ENCODE data around the gene DNAJC4.

Gene DNAJC4

DNA sequence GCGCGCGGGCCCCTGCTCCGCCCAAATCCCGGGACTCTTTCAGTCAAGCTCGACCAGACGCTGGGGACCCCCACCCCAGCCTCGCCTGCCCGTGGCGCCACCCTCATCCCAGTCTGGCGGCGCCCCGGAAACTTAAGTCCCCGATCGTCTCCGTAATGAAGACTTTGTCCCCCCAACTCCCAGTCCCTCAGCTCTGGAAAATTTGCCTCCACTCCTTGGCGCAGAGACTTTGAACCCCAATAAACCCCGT is 21.3 kb downstream of the DNAJC4 start:
- Histone ChIP-seq H3K79me2 (no peaks in the 10 kb centered on the region), H2AFZ (no peak overlapping the region), H3K9ac (no peak overlapping the region), H3K9me3 (ENCODE audit: control insufficient read depth, low read length) (no peaks in the 10 kb centered on the region), H3K4me2 (ENCODE audit: low read length) (peak overlapping the region; percentile 89), H3K4me3 (ENCODE audit: low read depth, low read length) (peak overlapping the region; percentile 59), H3K27ac (peak overlapping the region; percentile 9), H3K27me3 (ENCODE audit: control insufficient read depth, insufficient read depth, low read length) (no peaks in the 10 kb centered on the region), H3K36me3 (ENCODE audit: control insufficient read depth, insufficient read depth, low read length) (no peaks in the 10 kb centered on the region), H3K4me1 (peaks cover 23% of the 10 kb centered on the region)
- TF ChIP-seq, protein P1, sequence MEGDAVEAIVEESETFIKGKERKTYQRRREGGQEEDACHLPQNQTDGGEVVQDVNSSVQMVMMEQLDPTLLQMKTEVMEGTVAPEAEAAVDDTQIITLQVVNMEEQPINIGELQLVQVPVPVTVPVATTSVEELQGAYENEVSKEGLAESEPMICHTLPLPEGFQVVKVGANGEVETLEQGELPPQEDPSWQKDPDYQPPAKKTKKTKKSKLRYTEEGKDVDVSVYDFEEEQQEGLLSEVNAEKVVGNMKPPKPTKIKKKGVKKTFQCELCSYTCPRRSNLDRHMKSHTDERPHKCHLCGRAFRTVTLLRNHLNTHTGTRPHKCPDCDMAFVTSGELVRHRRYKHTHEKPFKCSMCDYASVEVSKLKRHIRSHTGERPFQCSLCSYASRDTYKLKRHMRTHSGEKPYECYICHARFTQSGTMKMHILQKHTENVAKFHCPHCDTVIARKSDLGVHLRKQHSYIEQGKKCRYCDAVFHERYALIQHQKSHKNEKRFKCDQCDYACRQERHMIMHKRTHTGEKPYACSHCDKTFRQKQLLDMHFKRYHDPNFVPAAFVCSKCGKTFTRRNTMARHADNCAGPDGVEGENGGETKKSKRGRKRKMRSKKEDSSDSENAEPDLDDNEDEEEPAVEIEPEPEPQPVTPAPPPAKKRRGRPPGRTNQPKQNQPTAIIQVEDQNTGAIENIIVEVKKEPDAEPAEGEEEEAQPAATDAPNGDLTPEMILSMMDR (IDR thresholded peaks at IDR 0.05), result no peak

DNA sequence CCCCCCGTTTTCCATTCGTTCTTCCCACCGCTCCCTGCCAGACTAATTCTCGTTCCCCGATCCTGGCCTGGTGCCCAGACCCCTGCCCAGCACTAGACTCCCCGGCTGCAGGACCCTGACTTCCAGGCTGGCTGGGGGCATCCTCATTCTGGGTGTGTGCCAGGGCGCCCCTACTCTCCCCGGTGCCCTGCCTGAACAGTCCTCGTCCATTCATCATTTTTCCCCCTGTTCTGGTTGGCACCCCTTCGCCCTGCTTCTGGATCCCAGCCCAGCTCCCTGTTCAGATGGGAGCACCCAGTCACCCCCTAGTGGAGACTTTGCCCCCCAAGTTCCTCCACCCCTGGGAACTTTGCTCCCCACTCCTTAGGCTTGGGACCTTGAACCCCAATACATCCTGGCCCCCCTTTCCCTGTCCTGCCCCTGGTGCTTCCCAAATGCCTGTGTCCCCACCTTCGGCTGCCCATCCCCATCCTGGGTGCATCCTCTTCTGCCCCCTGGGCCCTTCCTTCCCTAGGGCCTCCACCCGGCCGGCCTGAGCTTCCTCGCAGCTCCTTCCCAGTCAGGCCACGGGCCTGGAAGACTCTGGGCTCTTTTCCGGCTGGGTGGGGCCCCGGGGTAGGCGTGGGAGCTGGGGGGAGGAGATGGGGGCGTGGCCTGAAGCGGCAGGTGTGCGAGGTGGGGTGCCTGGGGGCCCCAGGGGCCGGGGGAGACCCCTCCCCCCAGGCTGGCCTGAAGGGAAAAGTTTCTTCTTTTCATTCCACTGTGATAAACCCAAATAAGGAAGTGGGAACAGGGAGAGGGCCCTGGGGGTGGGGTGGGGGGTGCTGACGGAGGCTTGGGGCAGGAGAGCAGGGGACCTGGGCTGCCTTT is 21.9 kb downstream of the DNAJC4 start:
- Histone ChIP-seq H2AFZ (no peak overlapping the region), H3K79me2 (no peaks in the 10 kb centered on the region), H3K9me3 (ENCODE audit: control insufficient read depth, low read length) (no peaks in the 10 kb centered on the region), H3K4me1 (peaks cover 23% of the 10 kb centered on the region), H3K4me3 (ENCODE audit: low read depth, low read length) (peak overlapping the region; percentile 59), H3K4me2 (ENCODE audit: low read length) (peak overlapping the region; percentile 89), H3K36me3 (ENCODE audit: control insufficient read depth, insufficient read depth, low read length) (no peaks in the 10 kb centered on the region), H3K27me3 (ENCODE audit: control insufficient read depth, insufficient read depth, low read length) (no peaks in the 10 kb centered on the region), H3K27ac (peak overlapping the region; percentile 27), H3K9ac (peak overlapping the region; percentile 5)
- TF ChIP-seq, protein P1 (IDR thresholded peaks at IDR 0.05), result peak; percentile 22

DNA sequence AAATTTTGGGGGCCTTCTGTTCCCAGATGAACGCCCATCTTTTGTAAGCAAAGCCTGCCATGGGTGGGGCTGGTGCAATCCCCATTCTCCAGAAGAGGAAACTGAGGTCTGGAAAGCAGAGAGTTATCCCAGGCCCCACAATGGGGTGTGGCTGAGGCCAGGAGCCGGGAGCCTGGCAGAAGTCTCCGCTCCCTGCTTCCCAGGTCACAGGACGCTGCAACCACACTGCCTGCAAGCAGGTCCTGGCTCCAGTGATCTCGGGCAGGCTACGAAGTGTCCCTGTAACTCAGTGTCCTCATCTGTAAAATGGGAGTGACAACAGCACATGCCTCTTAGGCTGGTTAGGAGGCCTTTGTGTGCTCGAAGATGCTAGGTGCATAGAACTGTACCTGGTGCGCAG is 22.7 kb downstream of the DNAJC4 start:
- Histone ChIP-seq H3K4me3 (ENCODE audit: low read depth, low read length) (no peak overlapping the region), H3K9ac (no peak overlapping the region), H3K9me3 (ENCODE audit: control insufficient read depth, low read length) (no peaks in the 10 kb centered on the region), H3K4me1 (peaks cover 23% of the 10 kb centered on the region), H2AFZ (no peak overlapping the region), H3K79me2 (no peaks in the 10 kb centered on the region), H3K36me3 (ENCODE audit: control insufficient read depth, insufficient read depth, low read length) (no peaks in the 10 kb centered on the region), H3K27ac (no peak overlapping the region), H3K27me3 (ENCODE audit: control insufficient read depth, insufficient read depth, low read length) (no peaks in the 10 kb centered on the region), H3K4me2 (ENCODE audit: low read length) (no peak overlapping the region)
- TF ChIP-seq, protein P1 (IDR thresholded peaks at IDR 0.05), result no peak

DNA sequence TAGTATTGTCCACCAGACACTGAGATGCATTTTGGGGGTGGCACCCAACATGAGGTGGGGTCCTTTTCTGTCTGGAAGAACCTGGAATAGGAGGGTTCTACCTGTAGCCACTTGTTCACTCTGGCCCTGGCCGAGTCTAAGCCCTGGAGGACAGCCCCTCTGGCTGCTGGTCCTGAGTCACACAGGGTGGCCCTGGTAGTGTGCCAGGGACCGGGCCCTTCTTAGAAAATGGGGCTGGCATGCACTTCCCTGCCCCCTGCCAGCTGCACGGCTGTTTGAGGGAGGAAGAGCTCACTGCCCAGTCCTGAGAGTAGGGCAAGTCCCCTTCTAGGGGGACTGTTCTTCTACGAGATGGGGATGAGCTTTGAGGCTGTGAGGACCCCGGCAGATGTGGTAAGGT is 23.1 kb downstream of the DNAJC4 start:
- Histone ChIP-seq H3K4me2 (ENCODE audit: low read length) (no peak overlapping the region), H3K27me3 (ENCODE audit: control insufficient read depth, insufficient read depth, low read length) (no peaks in the 10 kb centered on the region), H3K9ac (no peak overlapping the region), H3K4me3 (ENCODE audit: low read depth, low read length) (no peak overlapping the region), H3K4me1 (peaks cover 23% of the 10 kb centered on the region), H2AFZ (no peak overlapping the region), H3K79me2 (no peaks in the 10 kb centered on the region), H3K27ac (no peak overlapping the region), H3K36me3 (ENCODE audit: control insufficient read depth, insufficient read depth, low read length) (no peaks in the 10 kb centered on the region), H3K9me3 (ENCODE audit: control insufficient read depth, low read length) (no peaks in the 10 kb centered on the region)
- TF ChIP-seq, protein P1 (IDR thresholded peaks at IDR 0.05), result no peak

DNA sequence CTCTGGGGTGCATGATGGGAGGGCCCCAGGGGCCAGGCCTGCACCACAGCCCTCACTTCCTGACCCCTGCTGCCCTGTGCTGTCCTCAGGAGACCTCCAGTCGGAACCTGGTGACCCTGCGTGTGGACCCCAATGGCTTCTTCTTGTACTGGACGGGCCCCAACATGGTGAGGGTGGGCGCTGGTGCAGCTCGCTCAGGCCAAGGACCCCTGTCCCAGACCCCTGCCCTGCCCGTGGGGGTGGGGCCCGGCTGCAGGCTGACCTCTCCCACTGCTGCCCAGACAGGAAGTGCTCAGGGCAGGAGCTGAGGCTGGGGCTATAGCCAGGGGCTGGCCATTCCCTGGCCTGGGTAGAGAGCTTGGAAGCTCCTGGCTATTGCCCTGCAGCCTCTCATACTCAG is 24.0 kb downstream of the DNAJC4 start:
- H3K4me2 ChIP-seq (ENCODE audit: low read length), result no peak overlapping the region
- no peaks in the 10 kb centered on the region for H3K36me3 ChIP-seq (ENCODE audit: control insufficient read depth, insufficient read depth, low read length)
- no peak overlapping the region for H3K27ac ChIP-seq
- no peaks in the 10 kb centered on the region for H3K27me3 ChIP-seq (ENCODE audit: control insufficient read depth, insufficient read depth, low read length)
- H3K79me2 ChIP-seq, result no peaks in the 10 kb centered on the region
- H3K4me1 ChIP-seq, result peaks cover 23% of the 10 kb centered on the region
- H3K9me3 ChIP-seq (ENCODE audit: control insufficient read depth, low read length), result no peaks in the 10 kb centered on the region
- no peak overlapping the region for H2AFZ ChIP-seq
- no peak overlapping the region for H3K4me3 ChIP-seq (ENCODE audit: low read depth, low read length)
- no peak overlapping the region for H3K9ac ChIP-seq
- TF ChIP-seq, protein P1 (IDR thresholded peaks at IDR 0.05), result no peak
